Posterior cingulate gyrus (tissue), 11 donors: ENCODE data around the gene ALLC.
A peak's percentile ranks its signal among the peaks of the same experiment; 100 is the strongest.

Experiments
- DNase-seq, 10 donors: peaks; one replicate each; pipeline versions ENCODE4 v3.0.0 to v3.0.0-alpha.2; 2020 to 2021; ENCODE audit warnings: mixed read lengths in 3 of 10
- intact Hi-C: fragments of 100-400 bp; cut with DNase I; formaldehyde crosslinking; loops from one replicate; pipeline ENCODE4 v1.15.1; 2023

Gene ALLC

DNA sequence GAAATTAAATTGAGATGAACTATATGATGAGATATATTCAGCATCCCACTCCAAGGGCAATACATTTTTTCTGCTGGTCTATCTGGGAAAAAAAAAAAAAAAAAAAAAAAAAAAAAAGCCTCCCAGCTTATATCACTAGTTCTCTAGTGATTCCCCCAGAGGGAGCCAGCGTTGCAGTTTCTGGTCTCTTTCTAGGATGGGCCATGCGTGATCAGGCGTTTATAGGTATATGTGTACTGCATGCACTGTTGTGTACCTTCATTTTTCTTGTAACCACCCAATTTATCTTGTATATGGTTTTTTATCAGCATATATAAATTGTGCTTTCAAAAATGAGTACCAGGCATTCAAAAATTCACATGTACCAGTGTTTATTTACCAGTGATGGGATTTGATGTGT lies 80.5 kb downstream of the ALLC start:
- DNase-seq: no peak
- intact Hi-C loops: no loop called here

DNA sequence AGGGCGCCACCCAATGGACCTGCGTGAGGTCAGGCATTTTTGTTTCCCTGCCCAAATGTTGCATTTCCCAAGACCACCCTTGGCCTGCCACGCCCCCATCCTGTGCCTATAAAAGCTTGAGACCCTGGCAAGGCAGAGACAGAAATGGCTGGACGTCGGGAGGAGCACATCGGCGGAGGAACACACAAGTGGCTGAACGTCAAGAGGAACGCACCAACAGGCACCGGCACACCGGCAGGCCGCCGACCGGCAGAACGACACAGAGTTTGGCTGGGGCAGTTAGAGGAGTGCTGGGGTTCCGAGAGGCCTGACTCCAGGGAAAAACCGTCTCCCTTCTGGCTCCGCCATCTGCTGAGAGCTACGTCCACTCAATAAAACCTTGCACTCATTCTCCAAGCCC lies 81.3 kb downstream of the ALLC start:
- no peak for DNase-seq
- intact Hi-C loops: no loop called here

DNA sequence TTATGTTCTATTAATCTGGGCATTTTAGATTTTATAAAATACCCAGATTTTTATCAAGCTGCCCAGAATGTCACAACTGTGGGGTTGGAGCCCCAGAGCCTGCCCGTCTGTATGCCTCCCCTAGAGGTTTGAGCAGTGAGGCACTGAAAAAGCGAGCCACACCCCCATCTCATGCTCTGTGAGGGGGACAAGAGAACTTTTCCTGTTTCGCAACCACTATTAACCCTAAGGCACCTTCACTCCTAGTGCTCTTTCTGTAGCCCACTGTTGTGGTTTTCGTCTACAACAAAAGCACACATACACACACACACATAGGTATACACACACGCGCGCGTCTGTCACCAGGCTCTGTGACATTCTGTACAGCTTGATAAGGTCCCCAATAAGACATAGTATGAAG lies 83.4 kb downstream of the ALLC start:
- intact Hi-C loops: no loop called here
- DNase-seq: no peak

DNA sequence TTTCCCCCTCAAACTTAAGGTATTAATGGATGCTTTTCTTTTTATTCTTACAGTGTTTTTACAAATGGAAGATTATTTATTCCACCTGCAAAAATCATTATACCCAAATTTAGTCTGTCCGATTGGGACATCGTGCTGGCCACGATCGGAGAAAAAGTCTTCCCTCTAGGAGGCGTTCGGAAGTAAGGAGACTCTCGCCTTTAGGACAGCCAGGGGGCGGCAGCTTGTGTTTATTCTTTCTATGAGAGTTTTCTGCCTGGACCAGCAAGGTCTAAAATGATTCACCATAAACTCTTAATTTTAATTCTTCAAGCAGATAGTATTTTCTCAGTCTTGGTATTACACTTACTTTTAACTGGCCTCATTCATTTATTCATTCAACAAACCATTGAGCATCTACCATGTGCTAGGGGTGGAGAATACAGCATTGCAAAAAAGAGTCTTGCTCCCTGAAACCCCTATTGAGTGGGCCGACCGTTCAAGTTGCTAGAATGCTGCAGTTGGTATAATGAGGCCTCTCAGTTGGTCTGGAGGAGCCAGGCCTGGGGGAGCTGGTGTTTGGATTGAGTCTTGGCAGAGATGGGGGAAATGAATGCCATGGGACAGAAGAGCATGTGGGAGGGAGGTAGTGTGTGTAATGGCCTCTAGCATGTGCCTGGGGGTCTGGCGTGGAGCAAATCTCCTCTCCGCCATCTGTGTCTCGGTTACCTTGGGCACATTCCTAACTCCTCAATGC lies 84.0 kb downstream of the ALLC start:
- intact Hi-C loops: no loop called here
- no peak for DNase-seq

DNA sequence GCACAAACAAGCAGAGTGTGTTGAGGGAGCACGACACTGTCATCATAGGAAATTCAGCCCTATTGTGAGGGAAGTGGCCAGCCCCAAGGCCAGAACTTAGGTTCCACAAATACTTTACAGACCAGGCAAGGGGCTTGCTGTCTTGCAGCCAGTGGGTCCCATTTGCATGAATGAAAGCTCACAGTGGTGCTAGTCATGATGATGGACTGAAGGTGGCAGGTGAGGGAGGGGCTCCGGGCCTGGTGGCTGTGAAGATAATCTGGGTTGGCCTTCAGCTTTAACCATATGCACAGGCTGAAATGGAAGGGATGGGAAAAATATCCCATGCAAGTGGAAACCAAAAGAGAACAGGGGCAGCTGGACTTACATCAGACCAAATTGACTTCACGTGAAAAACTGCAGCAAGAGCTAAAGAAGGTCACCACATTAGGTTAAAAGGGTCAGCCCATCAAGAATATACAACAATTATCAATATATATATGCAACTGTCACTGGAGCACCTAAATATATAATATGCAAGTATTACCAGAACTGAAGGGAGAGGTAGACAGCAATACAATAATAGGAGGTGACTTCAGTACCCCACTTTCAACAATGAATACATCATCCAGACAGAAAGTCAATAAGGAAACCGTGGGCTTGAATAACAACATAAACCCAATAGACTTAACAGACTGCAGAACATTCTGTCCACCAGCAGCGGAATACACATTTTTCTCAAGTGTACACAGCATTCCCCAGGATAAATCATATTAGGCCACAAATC lies 84.9 kb downstream of the ALLC start:
- intact Hi-C loops: no loop called here
- peak in 1 of 10 donors; percentile 58 for DNase-seq

DNA sequence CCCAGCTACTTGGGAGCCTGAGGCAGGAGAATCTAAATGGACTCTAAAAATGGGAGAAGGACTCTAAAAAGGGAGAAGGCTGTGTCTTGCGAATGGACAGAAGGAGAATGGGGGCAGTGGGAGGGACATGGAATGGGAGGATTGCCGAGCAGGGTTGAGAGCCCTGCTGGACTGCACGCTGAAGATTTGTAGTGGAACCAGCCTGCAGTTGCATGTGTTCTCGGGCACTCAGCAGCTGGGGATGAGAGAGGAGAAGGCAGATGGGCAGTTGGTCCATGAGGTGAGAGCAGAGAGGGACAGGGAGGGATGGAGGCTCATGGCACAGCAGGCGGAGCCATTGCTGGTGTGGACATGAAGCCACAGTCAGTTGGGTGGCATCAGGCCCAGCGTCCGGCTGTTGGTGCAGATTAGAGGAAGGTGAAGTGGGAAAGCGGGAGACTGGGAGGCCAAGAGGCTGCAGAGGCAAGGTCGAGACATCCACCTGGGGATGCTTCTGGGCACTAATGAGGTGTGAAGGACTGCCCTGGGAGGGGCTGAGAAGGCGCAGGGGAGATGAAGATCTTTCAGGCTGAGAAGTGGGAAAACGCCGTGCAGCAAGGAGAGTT lies 86.1 kb downstream of the ALLC start:
- no peak for DNase-seq
- intact Hi-C loops: no loop called here

DNA sequence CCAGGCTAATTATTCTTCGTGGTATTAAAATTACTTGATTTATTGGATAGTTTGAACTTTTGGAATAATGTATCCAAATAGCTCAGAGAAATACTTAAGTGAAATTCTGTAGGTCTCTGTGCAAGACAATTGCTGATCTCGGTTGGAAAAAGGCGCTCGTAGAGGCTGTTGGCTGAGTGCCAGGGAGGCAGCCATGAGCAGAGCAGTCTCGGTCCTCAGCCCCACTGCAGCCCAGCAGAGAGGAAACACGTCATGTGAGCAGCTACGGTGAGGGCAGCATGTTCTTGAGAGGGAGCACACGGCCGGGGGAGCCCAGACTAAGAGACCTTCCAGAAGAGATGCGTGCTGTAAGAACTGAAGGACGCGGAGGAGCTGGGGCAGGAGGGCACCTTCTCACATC lies 87.9 kb downstream of the ALLC start:
- intact Hi-C loops: no loop called here

DNA sequence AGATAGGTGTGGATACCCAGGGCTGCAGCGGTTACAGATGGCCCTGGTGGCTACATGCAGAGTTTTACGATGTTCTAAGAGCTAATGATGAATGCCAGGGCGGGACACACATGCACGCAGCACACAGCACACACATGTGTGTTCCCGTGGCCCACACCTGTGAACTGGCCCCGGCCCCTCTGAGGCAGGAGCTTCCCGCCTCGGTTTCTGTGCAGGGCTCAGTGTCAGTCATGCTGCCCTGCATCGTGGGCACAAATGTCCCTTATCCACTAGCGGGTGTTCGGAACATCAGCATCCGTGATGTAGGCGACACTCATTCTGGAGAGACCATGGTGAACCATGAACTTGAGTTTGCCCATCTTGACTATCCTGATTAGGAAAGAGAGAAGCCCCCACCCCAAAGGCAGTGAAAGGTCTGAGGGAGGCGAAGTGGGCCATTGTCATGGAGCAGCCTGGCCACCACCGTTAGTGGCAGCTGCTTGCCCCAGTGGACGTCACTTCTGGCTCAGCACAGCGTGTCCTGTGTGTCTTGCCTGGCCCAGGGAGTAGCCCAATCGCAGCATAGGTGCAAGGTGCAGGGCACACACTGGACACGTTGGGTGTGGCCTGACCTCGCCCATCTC lies 89.1 kb downstream of the ALLC start:
- no peak for DNase-seq
- intact Hi-C loops: no loop called here

More for the DNA sequence above, 87.9 kb downstream of the ALLC start:
- DNase-seq: no peak

DNA sequence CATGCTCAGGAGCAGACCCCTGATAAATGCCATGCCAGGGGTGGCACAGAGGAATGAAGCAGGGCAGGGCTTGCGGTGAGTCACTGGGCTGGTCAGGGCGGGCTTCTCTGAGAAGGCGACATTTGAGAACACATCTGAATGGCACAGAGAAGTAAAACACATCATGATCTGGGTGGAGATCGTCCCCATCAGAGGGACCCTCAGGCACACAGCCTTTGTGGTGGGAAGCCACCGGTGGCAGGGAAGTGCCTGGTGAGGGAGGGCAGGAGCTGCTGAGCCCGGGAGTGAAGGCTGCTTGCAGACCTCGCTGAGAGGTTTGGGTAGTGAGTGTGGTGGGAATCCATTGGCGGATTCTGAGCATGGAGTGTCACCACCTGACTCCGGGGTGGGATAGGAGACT lies 89.8 kb downstream of the ALLC start:
- no peak for DNase-seq
- intact Hi-C loops: no loop called here

DNA sequence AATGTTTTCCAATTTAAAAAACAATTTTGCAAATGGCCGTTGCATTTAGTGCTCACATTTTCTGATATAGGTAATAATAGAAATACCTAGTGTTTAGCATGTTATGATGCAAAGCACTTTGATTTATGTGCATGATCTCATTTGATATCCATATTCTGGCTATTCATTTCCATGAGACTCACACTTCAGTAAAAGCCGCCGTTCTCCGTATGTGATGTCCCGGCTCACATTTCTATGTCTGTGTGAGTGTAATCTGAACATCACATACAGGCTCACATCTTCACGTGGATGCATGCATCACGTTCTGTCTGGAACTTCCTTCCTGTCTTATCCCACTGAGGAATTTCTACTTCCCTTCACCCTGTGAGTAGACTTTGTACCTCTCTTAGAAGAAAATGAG lies 91.2 kb downstream of the ALLC start:
- no peak for DNase-seq
- intact Hi-C loops: no loop called here

DNA sequence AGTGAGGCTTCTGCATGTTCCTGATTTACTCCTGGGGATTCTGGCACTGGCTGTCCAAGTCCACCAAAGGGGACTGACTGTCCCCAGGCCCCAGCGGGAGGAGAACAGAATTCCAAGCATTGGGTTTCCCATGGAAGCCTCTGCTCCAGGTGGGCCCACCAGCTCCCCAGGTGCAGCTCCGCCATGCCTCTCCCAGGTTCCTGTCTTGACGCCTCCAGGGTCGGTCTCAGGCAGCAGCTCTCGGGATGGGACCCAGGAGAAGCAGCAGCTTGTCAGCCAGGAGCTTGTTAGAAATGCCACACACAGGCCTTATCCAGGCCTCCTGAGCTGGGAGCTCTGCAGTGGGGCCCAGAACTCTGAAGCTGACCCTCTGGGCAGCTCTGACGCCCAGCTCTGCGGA lies 93.3 kb downstream of the ALLC start:
- no peak for DNase-seq
- intact Hi-C loops: no loop called here

DNA sequence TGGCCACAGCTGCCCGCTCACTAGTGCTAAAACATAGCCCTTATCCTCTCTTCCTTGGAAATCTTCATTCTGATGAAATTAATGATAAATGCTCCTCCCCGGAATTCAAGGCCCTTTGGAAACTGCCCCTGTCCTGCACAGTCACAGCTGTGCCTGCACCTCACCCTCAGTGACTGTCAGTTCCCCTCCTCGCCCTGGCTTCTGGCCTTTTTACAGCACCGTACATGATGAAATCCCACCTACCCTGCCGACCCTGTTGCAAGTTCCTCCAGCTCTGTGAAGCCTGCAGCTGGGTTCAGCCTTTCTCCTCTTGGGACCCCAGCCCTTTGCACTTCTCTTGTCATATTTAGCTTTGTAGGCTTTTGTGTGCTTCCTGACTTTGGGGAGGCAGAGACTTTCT lies 93.8 kb downstream of the ALLC start:
- DNase-seq: no peak
- intact Hi-C loops: no loop called here
